ENCODE results near the gene DRD4.

DRD4 gene

GRCh38 chr11:611001-611996, 25.8 kb upstream of the DRD4 start:
- DNase-seq: no peak

DNA sequence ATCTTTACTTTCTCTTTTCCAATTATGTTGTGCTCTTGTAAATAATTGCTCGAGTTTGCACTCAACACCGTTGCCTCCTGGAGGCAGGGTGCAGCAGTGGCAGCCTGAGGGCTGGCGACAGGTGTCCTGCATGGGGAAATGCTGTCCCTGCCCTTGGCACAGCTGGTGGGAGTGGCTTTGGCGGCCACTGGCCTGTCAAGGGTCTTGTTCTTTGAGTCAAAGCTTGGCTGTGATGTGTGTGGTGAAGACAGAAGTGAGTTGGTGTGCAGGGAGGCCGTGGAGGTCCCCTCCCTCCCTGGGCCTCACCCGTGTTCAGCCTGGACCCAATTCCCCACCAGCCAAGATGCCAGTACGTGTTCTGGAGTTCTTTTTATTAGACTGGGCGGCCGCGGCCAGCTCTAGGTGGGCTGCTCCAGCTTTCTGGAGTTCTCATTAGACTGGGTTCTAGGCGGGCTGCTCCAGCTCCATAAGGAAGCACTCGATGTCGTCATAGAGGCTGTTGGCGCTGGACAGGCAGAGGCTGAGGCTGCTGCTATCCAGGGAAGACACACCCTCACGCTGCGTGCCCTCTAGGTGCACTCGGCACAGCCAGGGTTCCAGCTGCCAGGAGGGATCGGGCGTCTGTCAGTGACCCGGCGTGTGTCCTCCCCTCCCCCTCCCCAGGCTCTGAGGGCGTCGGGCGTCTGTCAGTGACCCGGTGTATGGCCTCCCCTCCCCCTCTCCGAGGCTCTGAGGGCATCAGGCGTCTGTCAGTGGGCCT, 24.7 kb upstream of the DRD4 start:
- peak; percentile 9 to 34 for DNase-seq

DNA sequence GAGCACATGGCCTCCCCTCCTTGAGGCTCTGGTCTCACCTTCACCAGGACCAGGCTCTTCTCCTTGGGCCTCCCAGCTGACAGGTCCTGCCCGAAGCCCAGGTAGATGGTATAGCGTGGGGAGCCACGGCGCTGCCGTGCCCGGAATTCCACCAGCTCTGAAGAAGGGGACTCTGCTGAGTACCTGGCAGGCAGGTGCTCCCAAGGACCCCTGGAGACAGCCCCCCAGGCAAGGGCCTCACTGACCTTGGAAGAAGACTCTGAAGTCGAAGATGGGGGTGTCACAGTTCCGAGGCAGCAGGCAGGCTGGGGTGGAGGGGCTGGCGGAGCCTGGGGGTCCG, 24.1 kb upstream of the DRD4 start:
- no peak for DNase-seq

DNA sequence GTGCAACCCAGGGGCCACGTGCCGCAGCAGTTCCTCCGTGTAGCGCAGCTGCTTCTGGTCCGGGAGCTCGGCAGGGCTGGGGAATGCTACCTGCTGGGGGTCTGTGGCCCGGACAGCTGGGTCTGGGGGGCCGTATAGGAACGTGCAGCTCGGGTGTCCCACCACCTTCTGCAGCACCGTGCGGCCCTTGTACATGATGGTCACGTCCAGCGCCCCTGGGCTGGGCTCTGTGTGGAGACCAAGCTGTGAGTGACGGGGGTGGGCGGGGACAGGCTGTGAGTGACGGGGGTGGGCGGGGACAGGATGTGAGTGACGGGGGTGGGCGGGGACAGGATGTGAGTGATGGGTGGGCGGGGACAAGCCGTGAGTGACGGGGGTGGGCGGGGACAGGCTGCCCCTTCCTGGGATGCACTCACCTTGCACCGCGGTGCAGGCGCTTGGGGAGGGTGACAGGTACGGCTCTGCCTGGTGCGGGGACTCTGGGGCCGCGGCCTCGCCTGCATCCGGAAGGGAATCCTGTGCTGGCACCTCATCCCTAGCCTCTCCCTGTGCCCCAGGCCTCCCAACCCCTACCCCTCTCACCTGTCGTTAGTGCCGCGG, 23.6 kb upstream of the DRD4 start:
- DNase-seq: peak; percentile 34 to 37

DNA sequence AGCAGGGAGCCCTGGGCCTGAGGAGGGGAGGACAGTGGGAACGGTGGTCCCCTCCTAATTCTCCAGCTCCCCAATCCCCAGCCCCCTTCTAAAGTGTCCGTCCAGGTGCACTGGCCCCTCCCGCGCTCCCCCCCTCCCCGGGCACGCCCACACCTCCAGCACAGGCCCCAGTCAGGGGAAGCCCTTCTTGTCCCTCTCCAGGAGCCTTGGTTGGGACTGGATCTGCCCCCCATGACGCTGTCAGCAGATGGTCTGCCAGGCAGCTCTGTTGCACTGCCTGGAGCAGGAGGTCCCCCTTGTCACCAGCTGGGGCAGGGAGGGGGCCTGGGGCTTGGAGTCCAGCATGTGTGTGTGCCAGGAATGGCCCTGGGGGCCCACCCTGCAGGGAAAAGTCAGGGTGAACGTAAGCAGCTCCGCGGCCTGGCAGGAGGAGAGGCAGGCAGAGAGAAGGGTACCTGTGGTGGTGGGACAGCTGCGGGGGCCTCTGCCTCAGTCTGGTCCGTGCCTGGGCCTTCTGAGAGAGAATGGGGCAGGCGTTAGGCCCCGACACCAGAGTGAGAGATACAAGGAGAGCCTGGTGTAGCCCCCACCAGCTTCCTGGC, 22.9 kb upstream of the DRD4 start:
- no peak for DNase-seq

DNA sequence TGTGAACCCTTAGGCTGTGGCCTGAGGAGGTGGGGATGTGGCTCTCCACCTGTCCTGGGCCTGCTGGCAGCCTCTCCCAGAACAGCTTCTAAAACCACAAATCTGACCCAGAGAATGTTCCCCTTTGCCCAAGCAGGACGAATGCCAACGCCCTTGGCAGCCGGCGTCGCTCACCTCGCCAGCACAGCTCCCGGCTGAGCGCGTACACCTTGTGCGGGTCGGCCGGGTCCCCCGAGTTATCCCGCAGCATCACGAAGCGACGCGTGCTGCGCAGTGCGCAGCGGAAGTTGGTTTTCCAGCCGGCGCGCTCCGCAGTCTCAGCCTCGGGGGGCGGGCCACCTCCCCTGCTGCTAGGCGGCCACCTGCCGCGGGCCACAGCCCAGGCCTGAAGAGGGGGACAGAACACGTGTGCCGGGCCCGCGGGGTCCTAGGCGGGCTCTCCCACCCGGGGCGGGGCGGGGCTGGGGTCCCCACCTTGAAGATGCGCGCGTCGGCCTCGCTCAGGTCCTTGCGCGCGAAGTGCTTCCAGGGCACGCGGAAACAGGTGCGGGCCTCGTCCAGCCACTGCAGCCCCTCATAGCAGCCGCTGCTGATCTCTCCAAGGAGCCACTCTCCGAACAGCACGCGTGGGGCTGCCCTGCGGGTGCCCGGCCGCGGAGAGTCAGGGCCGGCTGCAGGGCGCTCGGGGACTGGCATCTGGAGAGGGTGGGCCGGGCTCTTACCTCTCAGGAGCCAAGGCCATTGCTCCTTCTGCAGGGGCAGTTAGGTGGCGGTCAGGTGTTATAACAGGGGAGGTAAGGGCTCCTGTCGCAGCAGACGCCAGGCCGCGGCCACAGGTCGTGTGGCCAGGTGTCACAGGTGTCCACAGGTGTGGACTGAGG, 22.2 kb upstream of the DRD4 start:
- DNase-seq: no peak

GRCh38 chr11:615504-616319, 21.4 kb upstream of the DRD4 start, which contains the start of gene IRF7:
Gene IRF7, minus strand, starts transcription at chr11:615950. Its CDS starts 586 bp downstream, at chr11:615364.
- peak; percentile 98 for DNase-seq

DNA sequence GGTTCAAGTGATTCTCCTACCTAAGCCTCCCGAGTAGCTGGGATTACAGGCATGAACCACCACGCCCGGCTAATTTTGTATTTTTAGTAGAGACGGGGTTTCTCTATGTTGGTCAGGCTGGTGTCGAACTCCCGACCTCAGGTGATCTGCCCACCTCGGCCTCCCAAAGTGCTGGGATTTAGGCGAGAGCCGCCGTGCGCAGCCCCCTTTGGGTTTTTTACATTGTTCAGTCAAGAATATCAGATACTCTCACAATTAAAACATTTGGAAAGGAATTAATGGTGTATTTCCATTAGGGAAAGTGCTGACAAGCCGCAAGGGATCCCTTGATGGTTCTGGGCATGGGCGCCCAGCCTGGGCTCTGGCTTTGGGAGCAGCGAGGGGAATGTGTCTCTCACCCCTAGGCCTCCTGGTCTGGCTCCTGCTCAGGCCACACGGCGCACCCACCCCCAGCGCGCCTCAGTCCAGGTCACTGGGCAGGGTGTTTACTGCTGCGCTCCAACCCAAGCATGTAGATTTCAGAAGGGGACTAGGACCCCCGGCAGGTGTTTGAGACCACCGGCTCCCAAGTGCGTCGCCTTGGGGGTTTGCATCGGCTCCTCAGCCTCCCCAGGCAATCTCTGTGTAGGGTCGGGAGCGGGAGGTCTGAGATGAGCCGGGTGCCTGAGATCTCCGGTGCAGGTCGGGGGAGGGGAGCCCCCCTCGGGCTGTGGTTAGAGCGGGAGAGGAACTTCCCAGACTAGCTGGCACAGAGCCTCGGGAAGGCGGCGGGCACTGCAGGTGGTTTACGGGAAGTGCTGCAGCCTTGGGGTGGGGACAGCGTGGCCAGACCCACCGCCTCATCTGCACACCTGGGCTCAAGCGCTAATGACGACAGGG, 20.5 kb upstream of the DRD4 start:
- no peak for DNase-seq

- DNase-seq: no peak
These were observed 19.7 kb upstream of the DRD4 start for GRCh38 chr11:617199-617911.

GRCh38 chr11:617912-618682, 19.0 kb upstream of the DRD4 start:
- DNase-seq: no peak

- DNase-seq: no peak
These were observed 18.0 kb upstream of the DRD4 start for GRCh38 chr11:618856-619627.

- DNase-seq: no peak
These were observed 17.4 kb upstream of the DRD4 start for GRCh38 chr11:619628-620050.

- DNase-seq: no peak
These were observed 16.9 kb upstream of the DRD4 start for GRCh38 chr11:620201-620600.

GRCh38 chr11:620935-621814, 15.9 kb upstream of the DRD4 start:
- no peak for DNase-seq

- DNase-seq: no peak
These were observed 15.2 kb upstream of the DRD4 start for GRCh38 chr11:621838-622237.

DNA sequence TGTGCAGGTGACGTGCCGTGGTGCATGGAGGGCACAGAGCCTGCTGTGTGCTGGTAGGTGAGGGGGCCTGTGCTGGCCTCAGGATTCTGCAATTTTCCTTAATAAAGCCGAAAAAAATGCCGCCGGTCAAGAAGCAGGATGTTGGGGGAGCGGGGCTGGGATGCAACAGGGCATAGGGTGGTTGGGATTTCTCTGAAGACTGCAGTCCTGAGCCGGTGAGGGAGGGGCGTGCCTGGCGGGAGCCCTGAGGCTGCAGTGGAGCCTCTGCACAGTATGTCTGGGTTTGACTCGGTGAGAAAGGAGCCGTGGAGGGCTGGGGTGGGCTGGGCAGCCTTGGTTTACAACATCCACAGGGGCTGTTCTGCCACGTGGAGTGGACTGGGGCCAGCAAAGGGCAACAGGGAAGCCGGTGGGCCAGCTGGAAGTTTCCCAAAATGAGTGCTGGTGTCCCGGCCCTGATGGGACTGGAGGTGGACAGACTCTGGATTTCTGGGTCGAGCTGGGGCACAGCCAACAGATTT, 13.7 kb upstream of the DRD4 start:
- no peak for DNase-seq
